Measurements from ENCODE around the gene TANGO2. TPM values are rescaled to one million over a fixed set of nuclear protein-coding genes. Genes with fewer than 3 reads are reported as not detected.

The TANGO2 gene
- total and polyA plus RNA-seq, 9 of the 15 experiments (the other 6 are each of a cell fraction or from before 2014, with no cell fraction given) = 15.5 to 94.9 (median 70.1) TPM

- TF ChIP-seq ZNF639 (CRISPR knock-in tag; conservative IDR thresholded peaks at IDR 0.05 in 1 of 2, IDR thresholded peaks at IDR 0.05 in 1 of 2) (no peak), IRF9 (tag; IDR thresholded peaks at IDR 0.05) (no peak), NR4A1 (CRISPR knock-in tag; IDR thresholded peaks at IDR 0.05) (0 out of 2 replicates have a peak, but pooled peaks have one; percentile 20), NR4A1 (tag; IDR thresholded peaks at IDR 0.05) (no peak), GTF2B (IDR thresholded peaks at IDR 0.05; ENCODE audit: extremely low read depth, insufficient read length) (no peak), ZFP36 (IDR thresholded peaks at IDR 0.05; ENCODE audit: low read depth, low read length, partially characterized antibody) (no peak), LEF1 (IDR thresholded peaks at IDR 0.05) (no peak), BCOR (IDR thresholded peaks at IDR 0.05) (no peak), SETDB1 (IDR thresholded peaks at IDR 0.05; ENCODE audit: low read length) (peak; percentile 42), POLR2A (conservative IDR thresholded peaks at IDR 0.05) (no peak), ZNF12 (CRISPR knock-in tag; IDR thresholded peaks at IDR 0.05) (no peak), ATF2 (CRISPR knock-in tag; IDR thresholded peaks at IDR 0.05) (no peak), ATF3 (IDR thresholded peaks at IDR 0.05) (0 out of 2 replicates have a peak, but pooled peaks have one; percentile 18), ATF3 (CRISPR knock-in tag; conservative IDR thresholded peaks at IDR 0.05) (no peak), FOXA1 (IDR thresholded peaks at IDR 0.05; ENCODE audit: borderline replicate concordance) (no peak), SAFB2 (IDR thresholded peaks at IDR 0.05; ENCODE audit: borderline replicate concordance, low read depth, low read length, severe bottlenecking) (no peak), ZBTB43 (CRISPR knock-in tag; IDR thresholded peaks at IDR 0.05) (no peak), ASH1L (IDR thresholded peaks at IDR 0.05; ENCODE audit: borderline replicate concordance, low read depth, partially characterized antibody) (no peak), POLR2G (IDR thresholded peaks at IDR 0.05; ENCODE audit: low read depth, low read length) (peak; percentile 39; the same call in 1 of the 2 replicates), ELF1 (tag; IDR thresholded peaks at IDR 0.05) (no peak), TCF7L2 (IDR thresholded peaks at IDR 0.05; ENCODE audit: low read depth, low read length) (no peak)
Measured at GRCh38 chr22:19979712-19980493, 41.0 kb upstream of the TANGO2 start (continued).

Data from K562 (cell line).